Stimulated activated CD8-positive, alpha-beta memory T cell treated with anti-CD3 and anti-CD28 coated beads, Interleukin-12 subunit alpha, Interleukin-12 subunit beta, amount 100 ng/mL, for 24 hours (primary cell): ENCODE data around the gene RAD21L1.

Experiments
- DNase-seq: peaks from one replicate; pipeline ENCODE4 v3.0.0-alpha.2; 2020; ENCODE audit errors: extremely low read depth

RAD21L1 gene

GRCh38 chr20:1295276-1295930 is 69.6 kb downstream of the RAD21L1 start:
- DNase-seq: no peak

DNA sequence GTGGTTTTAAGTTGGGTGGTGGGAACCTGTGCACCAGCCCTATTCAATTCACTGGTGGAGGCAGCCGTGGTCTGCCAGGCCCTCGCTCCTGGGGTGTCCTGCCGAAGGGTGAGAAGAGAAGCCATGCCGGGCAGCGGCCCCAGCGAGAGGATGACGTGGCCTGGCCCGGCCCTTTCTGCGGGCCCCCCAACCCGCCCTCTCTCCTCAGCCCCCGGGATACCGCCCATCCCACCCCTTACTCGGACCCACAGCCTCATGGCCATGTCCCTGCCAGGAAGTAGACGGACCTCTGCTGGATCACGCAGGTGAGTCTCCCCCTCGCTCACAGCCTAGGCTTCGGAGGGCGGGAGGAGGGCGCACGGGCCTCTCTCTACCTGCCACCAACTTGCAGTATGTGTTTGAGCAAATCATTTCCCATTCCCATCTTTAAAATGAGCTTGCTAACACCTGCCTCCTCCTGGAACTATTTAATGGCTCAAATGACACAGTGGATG is 70.3 kb downstream of the RAD21L1 start:
- no peak for DNase-seq

GRCh38 chr20:1296922-1297321 is 71.1 kb downstream of the RAD21L1 start:
- no peak for DNase-seq

DNA sequence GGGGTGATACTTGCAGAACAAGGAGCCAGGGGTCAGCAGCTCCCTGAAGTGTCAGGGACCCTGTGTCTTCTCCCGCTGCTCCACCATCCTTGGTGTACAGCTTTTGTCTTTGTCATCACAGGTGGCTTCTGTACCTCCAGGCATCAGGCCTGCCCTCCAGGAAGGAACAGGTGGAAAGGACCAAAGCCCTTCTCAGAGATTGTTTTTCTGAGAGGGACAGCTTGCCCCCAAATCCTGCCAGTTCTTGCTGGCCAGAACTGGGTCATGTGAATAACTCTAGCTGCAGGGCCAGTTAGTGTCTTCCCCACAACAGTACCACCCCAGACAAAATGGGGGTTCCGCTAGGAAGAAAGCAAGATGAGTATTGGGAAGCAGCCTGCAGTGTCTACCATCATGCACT is 71.6 kb downstream of the RAD21L1 start:
- no peak for DNase-seq

GRCh38 chr20:1298166-1298565 is 72.3 kb downstream of the RAD21L1 start:
- DNase-seq: no peak

GRCh38 chr20:1298888-1299511 is 73.2 kb downstream of the RAD21L1 start:
- DNase-seq: no peak

DNA sequence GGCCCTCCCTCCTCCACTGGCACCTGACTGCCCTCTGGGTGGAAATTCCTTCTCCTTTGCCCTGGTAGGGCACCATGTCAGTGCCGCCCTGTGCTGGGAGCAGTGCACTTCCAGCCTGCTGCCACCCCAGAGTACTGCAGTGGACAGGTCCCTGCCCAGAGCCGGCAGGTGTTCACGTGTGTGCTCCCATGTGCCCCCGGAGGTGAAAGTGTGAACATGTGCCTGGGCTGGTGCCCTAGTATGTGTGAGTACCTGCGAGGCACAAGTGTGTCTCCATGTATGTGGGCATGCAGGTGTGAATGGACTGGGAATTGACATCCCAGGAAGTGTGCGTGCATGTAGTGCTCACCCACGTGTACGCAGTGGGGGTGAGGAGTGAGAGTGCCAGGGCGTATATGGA is 73.7 kb downstream of the RAD21L1 start:
- no peak for DNase-seq

GRCh38 chr20:1300083-1300840 is 74.4 kb downstream of the RAD21L1 start:
- DNase-seq: no peak

- no peak for DNase-seq
Measured at GRCh38 chr20:1301031-1301529, 75.2 kb downstream of the RAD21L1 start.

- DNase-seq: no peak
Measured at GRCh38 chr20:1302685-1303541, 77.1 kb downstream of the RAD21L1 start.

DNA sequence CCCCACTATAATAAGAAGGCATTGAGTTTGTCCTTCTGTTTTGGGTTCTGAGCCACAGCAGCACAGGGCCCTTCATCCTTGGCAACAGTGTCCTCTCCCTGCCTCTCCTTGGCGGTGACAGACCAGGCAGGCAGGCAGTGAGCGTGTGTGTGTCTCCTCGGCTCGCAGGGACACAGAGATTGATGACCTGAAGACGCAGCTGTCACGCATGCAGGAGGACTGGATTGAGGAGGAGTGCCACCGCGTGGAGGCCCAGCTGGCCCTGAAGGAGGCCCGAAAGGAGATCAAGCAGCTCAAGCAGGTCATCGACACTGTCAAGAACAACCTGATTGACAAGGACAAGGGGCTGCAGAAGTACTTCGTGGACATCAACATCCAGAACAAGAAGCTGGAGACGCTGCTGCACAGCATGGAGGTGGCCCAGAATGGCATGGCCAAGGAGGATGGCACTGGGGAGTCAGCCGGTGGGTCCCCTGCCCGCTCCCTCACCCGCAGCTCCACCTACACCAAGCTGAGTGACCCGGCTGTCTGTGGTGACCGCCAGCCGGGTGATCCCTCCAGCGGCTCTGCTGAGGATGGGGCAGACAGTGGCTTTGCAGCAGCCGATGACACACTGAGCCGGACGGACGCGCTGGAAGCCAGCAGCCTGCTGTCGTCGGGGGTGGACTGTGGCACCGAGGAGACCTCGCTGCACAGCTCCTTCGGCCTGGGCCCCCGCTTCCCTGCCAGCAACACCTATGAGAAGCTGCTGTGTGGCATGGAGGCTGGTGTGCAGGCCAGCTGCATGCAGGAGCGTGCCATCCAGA is 79.1 kb downstream of the RAD21L1 start:
- DNase-seq: no peak
